SK-N-SH (cell line): ENCODE measurements around the gene ME3. TPM values are rescaled to one million over a fixed set of nuclear protein-coding genes. Genes with fewer than 3 reads are reported as not detected.
"Not testable (repeated sequence)": the region's sequence is repeated elsewhere in the genome, so short reads cannot be mapped to it uniquely, and the experiment has no call there.

Experiments
- CTCF ChIA-PET: fragments of 300-600, 350-600 bp; formaldehyde crosslinking; extraction: SDS; loops from one replicate; lab custom pipeline; 2021; lab: Yijun Ruan, JAX
- POLR2A ChIA-PET: fragments of 350-600 bp; sonication (Branson Sonifier 250); formaldehyde crosslinking; extraction: SDS; loops from one replicate; lab custom pipeline; 2020; ENCODE audit warnings: antibody characterized with exemption, inconsistent platforms; lab: Yijun Ruan, JAX
- DNase-seq: peaks from one replicate; pipeline ENCODE4 v3.0.0; 2012
- H2AFZ ChIP-seq: fragments of 200-600 bp; sonication (generic); 2 replicates; pipeline ENCODE4 v1.8.1; 2016; ENCODE audit warnings: antibody characterized with exemption, mild to moderate bottlenecking, low read depth
- H3F3A ChIP-seq: fragments of 200-600 bp; sonication (generic); replicated peaks from 2 replicates; pipeline ENCODE3; 2016; ENCODE audit warnings: antibody characterized with exemption, mild to moderate bottlenecking; ENCODE audit not compliant: insufficient read depth
- H3K27ac ChIP-seq, 2 experiments: fragments of 200-500 bp in 1 of 2; fragments of 200-600 bp in 1 of 2; sonication (Bioruptor generic) in 1 of 2; sonication (generic), shearing (Covaris generic) in 1 of 2; 2 replicates each; pipeline versions ENCODE4 v1.5.1 to v1.6.1; 2014 to 2016; ENCODE audit warnings: low read depth in 2 of 2, inconsistent platforms in 1 of 2, low read length in 1 of 2, mild to moderate bottlenecking in 1 of 2, mixed read lengths in 1 of 2
- H3K27me3 ChIP-seq: fragments of 200-600 bp; sonication (generic), shearing (Covaris generic); 2 replicates; pipeline ENCODE4 v1.6.1; 2016; ENCODE audit warnings: mixed run types; ENCODE audit not compliant: insufficient read depth
- H3K36me3 ChIP-seq, 2 experiments: fragments of 200-500 bp in 1 of 2; fragments of 200-600 bp in 1 of 2; sonication (Bioruptor generic) in 1 of 2; sonication (generic) in 1 of 2; replicated peaks in 1 of 2; 2 replicates each; pipeline versions ENCODE3 to v1.5.1; 2014 to 2016; ENCODE audit warnings: low read length in 1 of 2, mild to moderate bottlenecking in 1 of 2; ENCODE audit not compliant: insufficient read depth in 2 of 2, control insufficient read depth in 1 of 2
- H3K4me1 ChIP-seq, 2 experiments: fragments of 200-500 bp in 1 of 2; fragments of 200-600 bp in 1 of 2; sonication (Bioruptor generic) in 1 of 2; sonication (generic), shearing (Covaris generic) in 1 of 2; 2 replicates each; pipeline versions ENCODE4 v1.5.1 to v1.6.1; 2014 to 2016; ENCODE audit warnings: low read depth in 1 of 2, low read length in 1 of 2, mixed run types in 1 of 2; ENCODE audit not compliant: insufficient read depth in 2 of 2, control insufficient read depth in 1 of 2
- H3K4me2 ChIP-seq: fragments of 200-600 bp; sonication (generic), shearing (Covaris generic); 2 replicates; pipeline ENCODE4 v1.6.1; 2017; ENCODE audit warnings: mixed run types
- H3K4me3 ChIP-seq, 2 experiments: fragments of 200-500 bp in 1 of 2; fragments of 200-600 bp in 1 of 2; sonication (Bioruptor generic) in 1 of 2; sonication (generic), shearing (Covaris generic) in 1 of 2; 2 replicates each; pipeline versions ENCODE4 v1.5.1 to v1.8.1; 2014 to 2016; ENCODE audit warnings: low read depth in 2 of 2, inconsistent platforms in 1 of 2, low read length in 1 of 2, mild to moderate bottlenecking in 1 of 2, mixed read lengths in 1 of 2, moderate library complexity in 1 of 2
- H3K79me2 ChIP-seq: fragments of 200-600 bp; sonication (generic); 2 replicates; pipeline ENCODE4 v1.8.1; 2017; ENCODE audit warnings: mild to moderate bottlenecking; ENCODE audit not compliant: insufficient read depth
- H3K9ac ChIP-seq: fragments of 200-600 bp; sonication (generic); 2 replicates; pipeline ENCODE4 v1.6.1; 2017; ENCODE audit warnings: mixed run types
- H3K9me2 ChIP-seq: fragments of 200-600 bp; sonication (generic); 2 replicates; pipeline ENCODE4 v1.6.1; 2017; ENCODE audit warnings: mixed run types
- H3K9me3 ChIP-seq: fragments of 200-600 bp; sonication (generic); 2 replicates; pipeline ENCODE4 v1.6.1; 2017; ENCODE audit warnings: mixed run types, mild to moderate bottlenecking, moderate library complexity
- H4K20me1 ChIP-seq: fragments of 200-600 bp; sonication (generic); 2 replicates; pipeline ENCODE4 v1.6.1; 2017; ENCODE audit warnings: mild to moderate bottlenecking, mixed run types; ENCODE audit not compliant: insufficient read depth
- ELF1 ChIP-seq: IDR thresholded peaks from 2 replicates; pipeline ENCODE4 v1.4.0; 2012
- RXRA ChIP-seq: IDR thresholded peaks from 2 replicates; pipeline ENCODE4 v1.4.0; 2012; ENCODE audit warnings: low read depth, mild to moderate bottlenecking, borderline replicate concordance
- SIN3A ChIP-seq: IDR thresholded peaks from 2 replicates; pipeline ENCODE4 v1.6.1; 2012; ENCODE audit warnings: low read depth, mild to moderate bottlenecking, low read length, moderate library complexity, borderline replicate concordance
- TEAD4 ChIP-seq: IDR thresholded peaks from 2 replicates; pipeline ENCODE4 v1.4.0; 2012; ENCODE audit warnings: mild to moderate bottlenecking, borderline replicate concordance; ENCODE audit not compliant: insufficient read depth
- WGBS: methylation state at CpG from one replicate; pipeline ENCODE4 v1.1.6; 2017; ENCODE audit warnings: low lambda C conversion rate; 5-methylcytosine and 5-hydroxymethylcytosine counted together
- polyA plus RNA-seq, 3 experiments: library from polyadenylated mRNA; depleted of rRNA; stranded (reverse); fragments of >200 nt; gene quantifications; 2 replicates each; pipeline ENCODE4 v1.2.3, GENCODE V29; 2012
- TF ChIP-seq, protein P1 (sequence below): fragments of 200-600 bp; sonication (generic); IDR thresholded peaks from 2 replicates; pipeline ENCODE4 v1.6.1; 2017; ENCODE audit warnings: antibody characterized with exemption, mild to moderate bottlenecking, moderate library complexity
- TF ChIP-seq, protein P2 (sequence below): IDR thresholded peaks from 2 replicates; pipeline ENCODE4 v1.6.1; 2012; ENCODE audit warnings: mild to moderate bottlenecking, low read depth, low read length, moderate library complexity
- TF ChIP-seq, protein P3 (sequence below): IDR thresholded peaks from 2 replicates; pipeline ENCODE4 v1.4.0; 2012; ENCODE audit warnings: low read depth

The ME3 gene
- polyA plus RNA-seq, 1 of the 3 experiments (the other 2 are of a cell fraction), result 22.0 TPM

DNA sequence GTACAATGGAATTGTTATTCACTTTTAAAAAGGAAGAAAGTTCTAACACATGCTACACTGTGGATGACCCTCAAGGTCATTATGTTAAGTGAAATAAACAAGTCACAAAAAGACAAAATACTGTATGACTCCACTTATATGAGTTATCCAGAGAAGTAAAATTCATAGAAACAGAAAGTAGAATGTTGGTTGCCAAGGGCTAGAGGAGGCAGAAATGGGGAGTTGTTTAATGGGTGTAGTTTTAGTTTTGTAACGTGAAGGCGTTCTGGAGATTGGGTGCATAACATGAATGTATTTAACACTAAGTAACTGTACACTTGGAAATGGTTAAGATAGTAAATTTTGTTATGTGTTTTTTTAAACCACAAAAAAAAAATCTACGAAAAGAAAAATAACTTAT, 253.9 kb downstream of the ME3 start (continued):
- TF ChIP-seq, protein P1, sequence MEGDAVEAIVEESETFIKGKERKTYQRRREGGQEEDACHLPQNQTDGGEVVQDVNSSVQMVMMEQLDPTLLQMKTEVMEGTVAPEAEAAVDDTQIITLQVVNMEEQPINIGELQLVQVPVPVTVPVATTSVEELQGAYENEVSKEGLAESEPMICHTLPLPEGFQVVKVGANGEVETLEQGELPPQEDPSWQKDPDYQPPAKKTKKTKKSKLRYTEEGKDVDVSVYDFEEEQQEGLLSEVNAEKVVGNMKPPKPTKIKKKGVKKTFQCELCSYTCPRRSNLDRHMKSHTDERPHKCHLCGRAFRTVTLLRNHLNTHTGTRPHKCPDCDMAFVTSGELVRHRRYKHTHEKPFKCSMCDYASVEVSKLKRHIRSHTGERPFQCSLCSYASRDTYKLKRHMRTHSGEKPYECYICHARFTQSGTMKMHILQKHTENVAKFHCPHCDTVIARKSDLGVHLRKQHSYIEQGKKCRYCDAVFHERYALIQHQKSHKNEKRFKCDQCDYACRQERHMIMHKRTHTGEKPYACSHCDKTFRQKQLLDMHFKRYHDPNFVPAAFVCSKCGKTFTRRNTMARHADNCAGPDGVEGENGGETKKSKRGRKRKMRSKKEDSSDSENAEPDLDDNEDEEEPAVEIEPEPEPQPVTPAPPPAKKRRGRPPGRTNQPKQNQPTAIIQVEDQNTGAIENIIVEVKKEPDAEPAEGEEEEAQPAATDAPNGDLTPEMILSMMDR, result no peak

DNA sequence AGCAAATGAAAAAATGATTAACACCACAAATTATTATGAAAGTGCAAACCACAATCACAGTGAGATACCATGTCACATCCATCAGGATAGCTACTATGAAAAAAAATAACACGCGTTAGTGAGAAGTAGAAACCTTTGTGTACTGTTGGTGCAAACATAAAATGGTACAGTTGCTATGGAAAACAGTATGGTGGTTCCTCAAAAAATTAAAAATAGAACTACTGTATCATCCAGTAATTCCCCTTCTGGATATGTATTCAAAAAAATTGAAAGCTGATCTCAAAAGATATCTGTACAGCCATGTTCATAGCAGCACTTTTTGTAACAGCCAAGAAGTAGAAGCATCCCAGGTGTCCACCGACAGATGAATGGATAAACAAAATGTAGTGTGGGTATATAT, 254.3 kb downstream of the ME3 start:
- 97% methylated on average over 3 of the region's 3 CpGs for WGBS
- H3F3A ChIP-seq, result no peaks in the 10 kb centered on the region
- TF ChIP-seq ELF1 (no peak), SIN3A (no peak), RXRA (no peak), TEAD4 (no peak)
- TF ChIP-seq, protein P2, sequence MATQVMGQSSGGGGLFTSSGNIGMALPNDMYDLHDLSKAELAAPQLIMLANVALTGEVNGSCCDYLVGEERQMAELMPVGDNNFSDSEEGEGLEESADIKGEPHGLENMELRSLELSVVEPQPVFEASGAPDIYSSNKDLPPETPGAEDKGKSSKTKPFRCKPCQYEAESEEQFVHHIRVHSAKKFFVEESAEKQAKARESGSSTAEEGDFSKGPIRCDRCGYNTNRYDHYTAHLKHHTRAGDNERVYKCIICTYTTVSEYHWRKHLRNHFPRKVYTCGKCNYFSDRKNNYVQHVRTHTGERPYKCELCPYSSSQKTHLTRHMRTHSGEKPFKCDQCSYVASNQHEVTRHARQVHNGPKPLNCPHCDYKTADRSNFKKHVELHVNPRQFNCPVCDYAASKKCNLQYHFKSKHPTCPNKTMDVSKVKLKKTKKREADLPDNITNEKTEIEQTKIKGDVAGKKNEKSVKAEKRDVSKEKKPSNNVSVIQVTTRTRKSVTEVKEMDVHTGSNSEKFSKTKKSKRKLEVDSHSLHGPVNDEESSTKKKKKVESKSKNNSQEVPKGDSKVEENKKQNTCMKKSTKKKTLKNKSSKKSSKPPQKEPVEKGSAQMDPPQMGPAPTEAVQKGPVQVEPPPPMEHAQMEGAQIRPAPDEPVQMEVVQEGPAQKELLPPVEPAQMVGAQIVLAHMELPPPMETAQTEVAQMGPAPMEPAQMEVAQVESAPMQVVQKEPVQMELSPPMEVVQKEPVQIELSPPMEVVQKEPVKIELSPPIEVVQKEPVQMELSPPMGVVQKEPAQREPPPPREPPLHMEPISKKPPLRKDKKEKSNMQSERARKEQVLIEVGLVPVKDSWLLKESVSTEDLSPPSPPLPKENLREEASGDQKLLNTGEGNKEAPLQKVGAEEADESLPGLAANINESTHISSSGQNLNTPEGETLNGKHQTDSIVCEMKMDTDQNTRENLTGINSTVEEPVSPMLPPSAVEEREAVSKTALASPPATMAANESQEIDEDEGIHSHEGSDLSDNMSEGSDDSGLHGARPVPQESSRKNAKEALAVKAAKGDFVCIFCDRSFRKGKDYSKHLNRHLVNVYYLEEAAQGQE, result no peak
- TF ChIP-seq, protein P3, sequence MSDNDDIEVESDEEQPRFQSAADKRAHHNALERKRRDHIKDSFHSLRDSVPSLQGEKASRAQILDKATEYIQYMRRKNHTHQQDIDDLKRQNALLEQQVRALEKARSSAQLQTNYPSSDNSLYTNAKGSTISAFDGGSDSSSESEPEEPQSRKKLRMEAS, result no peak
- no peak overlapping the region for H2AFZ ChIP-seq
- no peaks in the 10 kb centered on the region for H3K9me2 ChIP-seq
- no peak overlapping the region for H3K4me3 ChIP-seq
- no peak overlapping the region for H3K4me2 ChIP-seq
- H4K20me1 ChIP-seq, result no peaks in the 10 kb centered on the region
- H3K79me2 ChIP-seq, result no peaks in the 10 kb centered on the region
- no peak overlapping the region for H3K9ac ChIP-seq
- no peaks in the 10 kb centered on the region for H3K4me1 ChIP-seq
- H3K27ac ChIP-seq, result no peak overlapping the region
- POLR2A ChIA-PET, result no interaction called here
- no peaks in the 10 kb centered on the region for H3K9me3 ChIP-seq
- no peaks in the 10 kb centered on the region for H3K36me3 ChIP-seq
- no peaks in the 10 kb centered on the region for H3K27me3 ChIP-seq
- CTCF ChIA-PET, result interaction anchor here (0.7 kb wide), 1 partner anchor 667 kb away, joined by 3 read pairs; no protein-coding TSS in a partner anchor
- no peak for DNase-seq

DNA sequence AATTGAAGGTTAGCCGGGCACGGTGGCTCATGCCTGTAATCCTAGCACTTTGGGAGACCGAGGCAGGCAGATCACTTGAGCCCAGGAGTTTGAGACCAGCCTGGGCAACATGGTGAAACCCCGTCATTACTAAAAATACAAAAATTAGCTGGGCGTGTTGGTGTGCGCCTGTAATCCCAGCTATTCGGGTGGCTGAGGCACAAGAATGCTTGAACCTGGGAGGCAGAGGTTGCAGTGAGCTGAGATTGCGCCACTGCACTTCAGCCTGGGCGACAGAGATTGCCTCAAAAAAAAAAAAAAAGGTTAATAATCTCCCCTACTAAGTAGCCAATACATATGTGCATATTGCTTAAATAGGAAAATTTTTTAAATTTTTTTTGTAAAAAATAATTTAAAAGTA, 255.5 kb downstream of the ME3 start:
- H2AFZ ChIP-seq, H3F3A ChIP-seq, H3K4me1 ChIP-seq, H3K9me3 ChIP-seq, POLR2A ChIA-PET, H3K27ac ChIP-seq, H3K79me2 ChIP-seq, H3K4me2 ChIP-seq, H3K27me3 ChIP-seq, H3K36me3 ChIP-seq, H3K4me3 ChIP-seq, H3K9ac ChIP-seq, DNase-seq, H4K20me1 ChIP-seq, H3K9me2 ChIP-seq: not testable (repeated sequence)
- CTCF ChIA-PET, result interaction anchor here (1.2 kb wide), 1 partner anchor 562 kb away, joined by 4 read pairs; the partner anchor contains the start of gene CCDC83
- WGBS, result 90% methylated on average over 9 of the region's 9 CpGs
